A549 (cell line): ENCODE measurements around the gene AFAP1L2. TPM values are rescaled to one million over a fixed set of nuclear protein-coding genes. Genes with fewer than 3 reads are reported as not detected.

Experiments used
- ATAC-seq, 2 experiments: fragments of 200-7000 bp in 1 of 2; fragments of >200 bp in 1 of 2; cut with Nextera tagmentation in 1 of 2; cut with Tn5 transposase in 1 of 2; 3 replicates each; pipeline versions ENCODE4 v1.8.0 to v1.9.1; 2018 to 2020; ENCODE audit warnings: mild to moderate bottlenecking in 1 of 2, moderate library complexity in 1 of 2
- CTCF ChIA-PET: fragments of 300-600 bp; sonication (Branson Sonifier 250); formaldehyde crosslinking; extraction: SDS; loops from one replicate; lab custom pipeline; 2021; ENCODE audit warnings: antibody characterized with exemption, inconsistent platforms; lab: Yijun Ruan, JAX
- POLR2A ChIA-PET: fragments of 350-600 bp; formaldehyde crosslinking; extraction: SDS; loops from one replicate; lab custom pipeline; 2021; ENCODE audit warnings: antibody characterized with exemption, inconsistent platforms; lab: Yijun Ruan, JAX
- DNase-seq, 2 experiments: peaks; one replicate each; pipeline versions ENCODE4 v3.0.0 to v3.0.0-alpha.2; 2011 to 2016; ENCODE audit warnings: low read depth in 1 of 2, low spot score in 1 of 2
- FAIRE-seq: peaks from 2 replicates; lab custom pipeline; 2011; peaks lifted over from hg19 to GRCh38; lab: Jason Lieb, UNC
- H3K27ac ChIP-seq, 2 experiments: fragments of >200 bp; sonication (Bioruptor Twin); formaldehyde crosslinking; 3 replicates each; pipeline ENCODE4 v1.5.1; 2016 to 2017
- H3K4me1 ChIP-seq: fragments of >200 bp; sonication (Bioruptor Twin); formaldehyde crosslinking; 3 replicates; pipeline ENCODE4 v1.6.1; 2016
- H3K4me2 ChIP-seq: fragments of >200 bp; sonication (Bioruptor Twin); formaldehyde crosslinking; 3 replicates; pipeline ENCODE4 v1.6.1; 2016
- H3K4me3 ChIP-seq: fragments of >200 bp; sonication (Bioruptor Twin); formaldehyde crosslinking; 3 replicates; pipeline ENCODE4 v1.5.1; 2016
- H3K9me3 ChIP-seq: fragments of >200 bp; sonication (Bioruptor Twin); formaldehyde crosslinking; 3 replicates; pipeline ENCODE4 v1.6.1; 2016
- BCL3 ChIP-seq: fragments of >200 bp; sonication (Bioruptor Twin); formaldehyde crosslinking; IDR thresholded peaks from 3 replicates; pipeline ENCODE4 v1.6.1; 2016
- CEBPB ChIP-seq, 2 experiments: fragments of >200 bp in 1 of 2; sonication (Bioruptor Twin) in 1 of 2; formaldehyde crosslinking in 1 of 2; IDR thresholded peaks; 2 replicates each; pipeline ENCODE4 v1.6.1; 2012 to 2016
- E2F6 ChIP-seq: IDR thresholded peaks from 2 replicates; pipeline ENCODE4 v1.6.1; 2012; ENCODE audit warnings: low read depth, borderline replicate concordance
- EHMT2 ChIP-seq: fragments of 200-600 bp; sonication (generic); IDR thresholded peaks from 2 replicates; pipeline ENCODE4 v1.6.1; 2016; ENCODE audit warnings: antibody characterized with exemption, low read depth, mild to moderate bottlenecking, moderate library complexity
- FOSB ChIP-seq: fragments of 250-450 bp; sonication (Bioruptor Pico); IDR thresholded peaks from 2 replicates; pipeline ENCODE4 v1.5.0; 2020; ENCODE audit warnings: mild to moderate bottlenecking, moderate library complexity
- FOXS1 ChIP-seq: fragments of 250-450 bp; sonication (Bioruptor Pico); IDR thresholded peaks from 2 replicates; pipeline ENCODE4 v1.5.0; 2020; ENCODE audit warnings: mild to moderate bottlenecking, moderate library complexity
- GATA3 ChIP-seq: IDR thresholded peaks from 2 replicates; pipeline ENCODE4 v1.6.1; 2012; ENCODE audit warnings: borderline replicate concordance
- HES2 ChIP-seq: fragments of >200 bp; sonication (Bioruptor Twin); formaldehyde crosslinking; IDR thresholded peaks from 2 replicates; pipeline ENCODE4 v1.6.1; 2016
- KDM1A ChIP-seq: fragments of 200-600 bp; sonication (generic); IDR thresholded peaks from 2 replicates; pipeline ENCODE4 v1.6.1; 2016; ENCODE audit warnings: low read depth, mild to moderate bottlenecking
- MAFK ChIP-seq: fragments of 450-650 bp; IDR thresholded peaks from 2 replicates; pipeline ENCODE4 v1.6.1; 2014; ENCODE audit not compliant: partially characterized antibody
- MAZ ChIP-seq: fragments of 150-350 bp; IDR thresholded peaks from 2 replicates; pipeline ENCODE4 v1.6.1; 2014; ENCODE audit warnings: antibody characterized with exemption, low read depth, low read length, borderline replicate concordance
- NR3C1 ChIP-seq: fragments of >200 bp; sonication (Bioruptor Twin); formaldehyde crosslinking; IDR thresholded peaks from 3 replicates; pipeline ENCODE4 v1.6.1; 2017
- PHF8 ChIP-seq: fragments of 200-600 bp; sonication (generic); IDR thresholded peaks from 2 replicates; pipeline ENCODE4 v1.6.1; 2016; ENCODE audit warnings: low read depth, mild to moderate bottlenecking, antibody characterized with exemption, moderate library complexity, borderline replicate concordance
- RAD21 ChIP-seq, 2 experiments: fragments of >200 bp in 1 of 2; sonication (Bioruptor Twin) in 1 of 2; formaldehyde crosslinking in 1 of 2; IDR thresholded peaks in 1 of 2; conservative IDR thresholded peaks in 1 of 2; 2 replicates in 1 of 2; 3 replicates in 1 of 2; pipeline ENCODE4 v1.6.1; 2012 to 2018; ENCODE audit warnings: inconsistent platforms in 1 of 2
- RNF2 ChIP-seq: fragments of 200-600 bp; sonication (generic); IDR thresholded peaks from 2 replicates; pipeline ENCODE4 v1.6.1; 2016; ENCODE audit warnings: low read depth, mild to moderate bottlenecking, antibody characterized with exemption, moderate library complexity, borderline replicate concordance
- TP53 ChIP-seq: fragments of 250-450 bp; sonication (Bioruptor Pico); IDR thresholded peaks from 2 replicates; pipeline ENCODE4 v1.5.0; 2021; ENCODE audit warnings: mild to moderate bottlenecking, moderate library complexity
- ZSCAN20 ChIP-seq: fragments of 250-450 bp; sonication (Bioruptor Pico); IDR thresholded peaks from 2 replicates; pipeline ENCODE4 v1.8.0; 2022; ENCODE audit warnings: mild to moderate bottlenecking, moderate library complexity
- WGBS: methylation state at CpG from one replicate; pipeline ENCODE4 v1.1.6; 2017; ENCODE audit errors: missing lambda C conversion rate; 5-methylcytosine and 5-hydroxymethylcytosine counted together
- polyA plus RNA-seq, 4 experiments: library from polyadenylated mRNA; depleted of rRNA in 3 of 4; stranded (reverse); fragments of >200 nt; fragmentation: RNase III in 1 of 4; extraction: RNeasy Plus Mini Kit Qiagen cat#74134 plus additional on column Dnase treatment in 1 of 4; gene quantifications; 2 replicates in 3 of 4; 3 replicates in 1 of 4; pipeline ENCODE4 v1.2.3, GENCODE V29; 2011 to 2017

Gene AFAP1L2
- polyA plus RNA-seq, 2 of the 4 experiments (the other 2 are of a cell fraction) = 19.6 to 27.3 TPM

- Histone ChIP-seq H3K4me1 (peaks cover 48% of the 10 kb centered on the region), H3K27ac (peak overlapping the region; percentile 25 to 56; a peak in 3 of 6 replicates), H3K9me3 (no peaks in the 10 kb centered on the region), H3K4me3 (no peak overlapping the region), H3K4me2 (peak overlapping the region; percentile 60)
- DNase-seq (no peak), FAIRE-seq (peak; percentile 56), ATAC-seq (0 out of 6 replicates have a peak, but pooled peaks of 1 of the 2 experiments have one; percentile 7)
- 57% methylated on average over 2 of the region's 2 CpGs for WGBS
- TF ChIP-seq GATA3 = no peak
- 0 out of 4 replicates have a peak, but pooled peaks of 1 of the 2 experiments have one; percentile 23 for TF ChIP-seq CEBPB (IDR thresholded peaks at IDR 0.05)
- no peak for TF ChIP-seq EHMT2
- ChIA-PET POLR2A (no interaction called here), CTCF (interaction anchor here (1.3 to 1.9 kb wide), 3 partner anchors 9 to 54 kb away, joined by 4 to 7 read pairs (median 5); no protein-coding TSS in a partner anchor)
Observed at GRCh38 chr10:114357515-114357996, 46.7 kb downstream of the AFAP1L2 start.

- peak overlapping the region; percentile 60 for H3K4me2 ChIP-seq
- POLR2A ChIA-PET = no interaction called here
Observed at GRCh38 chr10:114356751-114357514, 47.4 kb downstream of the AFAP1L2 start.

GRCh38 chr10:114356126-114356525, 48.2 kb downstream of the AFAP1L2 start:
- Histone ChIP-seq H3K4me1 (peaks cover 48% of the 10 kb centered on the region), H3K4me2 (no peak overlapping the region; the same call in 2 of the 3 replicates), H3K4me3 (no peak overlapping the region), H3K27ac (no peak overlapping the region), H3K9me3 (no peaks in the 10 kb centered on the region)
- ChIA-PET POLR2A (no interaction called here), CTCF (interaction anchor here (0.8 to 1.9 kb wide), 4 partner anchors 11 to 970 kb away, joined by 4 to 7 read pairs (median 5); no protein-coding TSS in a partner anchor)
- TF ChIP-seq KDM1A = no peak
- TF ChIP-seq MAZ = no peak
- TF ChIP-seq RNF2 = no peak
- TF ChIP-seq FOXS1 (CRISPR knock-in tag) = no peak
- DNase-seq = no peak
- no peak for ATAC-seq
- FAIRE-seq = no peak
- WGBS = 72% methylated on average over 4 of the region's 4 CpGs

More at GRCh38 chr10:114356751-114357514, 47.4 kb downstream of the AFAP1L2 start:
- no peak for TF ChIP-seq BCL3
- no peak for TF ChIP-seq FOXS1 (CRISPR knock-in tag)
- TF ChIP-seq PHF8 = no peak
- TF ChIP-seq NR3C1 = no peak
- TF ChIP-seq RAD21 (conservative IDR thresholded peaks at IDR 0.05 in 1 of 2, IDR thresholded peaks at IDR 0.05 in 1 of 2) = no peak
- TF ChIP-seq MAFK = no peak
- no peak for TF ChIP-seq TP53 (CRISPR knock-in tag)
- no peak for TF ChIP-seq FOSB (CRISPR knock-in tag)
- TF ChIP-seq E2F6 = no peak
- no peak for TF ChIP-seq HES2
- TF ChIP-seq EHMT2 = no peak
- no peak for TF ChIP-seq ZSCAN20 (CRISPR knock-in tag)
- DNase-seq (no peak), ATAC-seq (peak in 1 of 2 experiments; percentile 32; a peak in 2 of 6 replicates), FAIRE-seq (peak; percentile 23)
- CTCF ChIA-PET = interaction anchor here (1.3 to 1.9 kb wide), 3 partner anchors 10 to 53 kb away, joined by 4 to 7 read pairs (median 5); no protein-coding TSS in a partner anchor
- Histone ChIP-seq H3K9me3 (no peaks in the 10 kb centered on the region), H3K4me3 (no peak overlapping the region), H3K27ac (peak overlapping the region; percentile 25 to 56; a peak in 4 of 6 replicates), H3K4me1 (peaks cover 48% of the 10 kb centered on the region)
- 42% methylated on average over 3 of the region's 3 CpGs for WGBS
